ENCODE results near the gene AUTS2. TPM values are rescaled to one million over a fixed set of nuclear protein-coding genes. Genes with fewer than 3 reads are reported as not detected.

The AUTS2 gene
- polyA plus RNA-seq, 5 donors: 85.0 to 114 (median 97.6) TPM

GRCh38 chr7:70410134-70410750, 812.0 kb downstream of the AUTS2 start:
- DNase-seq: no peak

GRCh38 chr7:70414368-70414767, 816.1 kb downstream of the AUTS2 start:
- DNase-seq: no peak

- no peak for DNase-seq
Measured at GRCh38 chr7:70415179-70415972, 817.1 kb downstream of the AUTS2 start.

DNA sequence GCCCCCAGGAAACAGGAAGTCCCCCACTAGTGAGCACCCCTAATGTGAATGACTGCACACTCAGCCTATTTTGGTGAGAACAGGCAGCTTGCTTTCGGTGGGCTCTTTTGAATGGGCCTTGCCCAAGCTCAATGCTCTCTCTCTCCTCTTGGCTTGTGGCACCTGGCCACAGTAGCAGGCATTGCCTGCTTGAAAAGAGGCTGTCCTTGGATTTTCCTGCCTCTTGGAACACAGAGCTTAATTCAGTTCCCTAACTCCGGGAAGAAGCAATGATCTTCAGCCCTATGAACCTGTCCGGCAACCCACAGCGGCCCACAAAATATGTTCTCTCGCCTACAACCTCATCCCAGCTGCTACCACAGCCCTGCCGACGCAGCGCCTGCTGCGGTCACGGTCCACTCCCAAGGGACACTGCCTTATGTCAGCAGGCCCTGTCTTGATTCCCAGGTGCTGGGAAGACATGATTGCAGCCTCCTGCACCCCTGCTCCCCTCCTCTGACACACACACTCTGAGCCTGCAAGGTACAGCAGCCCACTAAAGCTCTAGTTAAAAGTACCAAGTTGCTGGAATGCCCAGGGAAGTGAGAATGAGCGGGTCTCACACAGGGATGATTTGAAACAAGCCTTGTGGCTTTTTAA, 818.2 kb downstream of the AUTS2 start:
- DNase-seq: no peak

- DNase-seq: peak; percentile 34 to 60
Measured at GRCh38 chr7:70416986-70417655, 818.8 kb downstream of the AUTS2 start.

DNA sequence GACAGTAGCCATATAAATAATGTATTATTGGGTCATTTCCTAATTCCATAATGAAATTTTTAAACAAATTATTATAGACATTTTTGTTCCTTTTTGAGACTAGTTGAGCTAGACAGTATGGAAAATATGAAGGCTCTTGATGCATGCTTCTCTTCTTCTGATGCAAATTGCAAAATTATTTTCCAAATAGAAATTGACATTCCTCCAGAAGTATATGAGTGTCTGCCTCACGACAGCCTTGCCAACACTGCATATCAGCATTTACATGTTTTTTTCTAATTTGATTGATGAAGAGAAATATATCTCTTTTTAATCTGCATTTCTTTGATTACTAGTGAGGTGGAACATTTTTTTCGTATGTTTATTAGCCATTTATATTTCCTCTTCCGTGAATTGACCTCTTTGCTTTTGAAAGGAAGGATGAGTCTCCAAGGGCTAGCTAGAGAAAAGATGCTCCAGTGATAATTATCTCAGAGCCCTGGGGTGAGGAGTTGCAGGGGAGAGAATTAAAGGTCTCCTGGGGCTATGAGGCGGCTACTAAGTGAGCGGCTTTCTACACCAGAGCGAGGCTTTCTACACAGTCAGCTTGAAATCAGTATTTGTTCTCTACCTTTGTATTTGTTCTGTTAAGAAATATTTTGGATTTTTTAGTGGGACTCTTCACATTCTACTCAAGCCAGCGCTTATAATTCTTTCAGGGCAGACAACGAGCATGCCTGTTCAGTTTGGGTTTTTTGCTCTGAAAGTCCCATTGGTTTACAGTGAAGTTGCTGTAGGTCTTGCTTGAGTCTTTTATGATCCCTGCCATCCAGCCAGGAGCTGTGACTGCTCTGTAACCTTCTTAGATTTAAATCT, 821.5 kb downstream of the AUTS2 start:
- DNase-seq: no peak

- DNase-seq: no peak
Measured at GRCh38 chr7:70420381-70420662, 822.0 kb downstream of the AUTS2 start.

DNA sequence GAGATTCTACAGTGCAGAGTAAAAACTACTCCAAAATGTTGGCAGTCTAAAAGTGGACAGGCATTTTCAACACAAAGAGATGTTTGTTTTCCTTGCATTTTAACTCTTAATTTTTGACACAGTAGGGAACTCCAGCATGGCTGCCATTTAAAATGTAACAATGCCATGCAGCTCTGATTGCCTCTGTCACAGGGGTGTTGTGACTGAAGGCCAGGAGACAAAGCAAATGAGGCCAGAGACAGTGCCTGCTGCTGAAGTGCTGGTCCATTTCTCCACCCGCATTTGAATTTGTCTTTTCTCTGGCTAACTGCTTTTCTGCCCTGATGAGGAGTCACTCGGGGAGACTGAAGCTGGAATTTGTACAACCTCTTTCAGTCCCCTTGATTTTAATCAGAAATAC, 823.0 kb downstream of the AUTS2 start:
- no peak for DNase-seq

GRCh38 chr7:70426249-70426880, 828.1 kb downstream of the AUTS2 start:
- no peak for DNase-seq

DNA sequence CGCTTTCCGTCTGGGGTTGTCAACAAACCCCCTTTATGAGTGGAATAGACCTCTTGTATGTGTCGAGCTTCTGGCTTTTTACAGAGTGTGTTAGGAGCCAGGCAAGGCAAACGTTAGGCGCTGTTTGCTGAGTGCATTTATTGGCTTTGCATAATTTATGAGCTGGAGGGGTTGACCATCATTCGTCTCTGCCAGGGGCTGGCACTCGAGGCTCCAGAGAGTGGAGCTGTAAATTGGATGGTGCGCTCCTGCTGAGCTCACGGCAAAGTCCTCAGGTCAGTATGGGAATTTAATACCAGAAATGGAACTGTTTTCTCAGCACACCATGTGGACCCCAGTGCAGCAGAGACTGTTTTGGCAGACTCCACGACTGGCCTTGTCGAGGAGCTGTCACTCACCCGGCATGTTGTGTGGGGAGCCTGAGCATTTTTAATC, 834.3 kb downstream of the AUTS2 start:
- DNase-seq: no peak

DNA sequence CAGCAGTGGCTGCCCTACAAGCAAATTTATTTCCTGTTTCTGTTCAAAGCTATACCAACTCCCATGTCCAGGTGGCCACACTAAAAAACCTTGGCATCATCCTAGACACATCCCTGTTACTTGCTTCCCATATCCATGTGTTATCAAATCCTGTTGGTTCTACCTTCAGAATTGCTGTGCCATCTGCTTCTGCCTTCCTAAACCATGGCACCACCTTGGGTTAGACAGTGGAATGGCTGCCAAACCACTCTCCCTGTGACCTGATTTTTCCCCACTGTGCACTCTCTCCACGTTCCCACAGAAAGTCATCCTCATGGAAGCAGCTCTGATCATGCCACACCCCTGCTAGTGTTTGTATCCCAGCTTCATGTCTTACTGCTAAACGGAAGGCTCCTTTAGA, 836.1 kb downstream of the AUTS2 start:
- no peak for DNase-seq

DNA sequence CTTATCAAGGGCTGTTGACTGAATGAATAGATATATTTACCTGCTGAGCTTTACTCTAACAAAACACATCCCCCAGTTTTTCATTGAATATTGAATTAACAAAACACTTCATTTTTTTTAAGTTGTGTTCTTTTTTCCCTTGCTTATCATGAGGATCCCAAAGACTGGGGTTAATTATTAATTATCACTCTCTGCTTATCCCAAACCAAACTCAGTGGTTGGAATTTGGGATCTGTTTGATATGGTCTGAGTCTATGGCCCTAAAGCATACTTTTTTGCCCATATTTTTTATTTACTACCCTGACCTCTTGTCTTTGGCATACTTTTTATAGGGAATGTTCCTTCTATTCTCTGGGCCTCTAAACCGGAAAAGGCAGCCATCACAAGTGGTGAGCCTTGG, 836.5 kb downstream of the AUTS2 start:
- no peak for DNase-seq

DNA sequence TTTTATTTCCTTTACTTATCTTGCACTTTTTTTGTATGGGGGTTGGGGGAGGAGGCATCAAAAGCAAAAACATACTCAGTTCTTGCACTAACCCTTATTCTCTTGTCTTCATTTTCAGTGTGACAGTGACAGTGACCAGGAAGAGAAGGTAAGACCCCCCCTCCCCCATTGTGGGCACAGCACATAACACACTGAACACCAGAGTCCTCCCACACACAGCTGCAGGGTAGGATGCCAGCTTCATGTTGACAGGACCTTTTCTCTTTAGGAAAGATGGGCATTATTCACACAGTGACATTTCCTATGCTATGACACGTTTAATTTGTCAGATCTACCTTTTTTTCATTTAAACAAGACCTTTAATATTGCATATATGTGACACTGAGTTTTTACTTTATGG, 837.4 kb downstream of the AUTS2 start:
- DNase-seq: no peak

- DNase-seq: no peak
Measured at GRCh38 chr7:70436790-70437350, 838.6 kb downstream of the AUTS2 start.

GRCh38 chr7:70439651-70440050, 841.4 kb downstream of the AUTS2 start:
- peak; percentile 25 to 31 for DNase-seq

GRCh38 chr7:70446448-70447143, 848.3 kb downstream of the AUTS2 start:
- DNase-seq: no peak

DNA sequence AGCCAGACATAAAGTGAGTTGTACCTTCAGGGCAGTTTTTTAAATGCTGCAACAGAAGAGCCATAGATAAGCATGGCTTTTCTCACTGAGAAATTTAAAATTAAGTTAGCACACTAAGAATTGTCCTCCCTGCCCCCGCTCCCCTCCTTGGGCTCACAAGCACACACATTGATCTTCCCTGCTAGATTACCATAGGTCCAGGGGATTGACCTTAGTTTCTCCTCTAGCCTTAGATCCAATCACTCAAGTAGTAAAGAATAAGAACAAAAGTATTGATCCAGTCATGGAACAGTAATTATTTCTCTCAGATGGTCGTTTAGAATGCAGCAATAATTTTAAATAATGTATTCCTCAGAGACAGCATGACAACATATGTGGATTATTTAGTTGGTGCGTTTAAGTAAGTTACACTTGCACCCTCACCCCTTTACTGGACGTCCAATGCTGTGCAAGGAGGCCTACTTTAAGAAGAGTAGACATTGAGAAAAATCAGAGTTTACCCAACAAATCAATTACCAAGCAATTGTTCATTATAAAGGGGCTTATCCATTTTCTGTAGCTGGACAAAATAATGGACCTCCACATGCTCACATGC, 850.1 kb downstream of the AUTS2 start:
- no peak for DNase-seq

GRCh38 chr7:70450731-70451130, 852.5 kb downstream of the AUTS2 start:
- no peak for DNase-seq

DNA sequence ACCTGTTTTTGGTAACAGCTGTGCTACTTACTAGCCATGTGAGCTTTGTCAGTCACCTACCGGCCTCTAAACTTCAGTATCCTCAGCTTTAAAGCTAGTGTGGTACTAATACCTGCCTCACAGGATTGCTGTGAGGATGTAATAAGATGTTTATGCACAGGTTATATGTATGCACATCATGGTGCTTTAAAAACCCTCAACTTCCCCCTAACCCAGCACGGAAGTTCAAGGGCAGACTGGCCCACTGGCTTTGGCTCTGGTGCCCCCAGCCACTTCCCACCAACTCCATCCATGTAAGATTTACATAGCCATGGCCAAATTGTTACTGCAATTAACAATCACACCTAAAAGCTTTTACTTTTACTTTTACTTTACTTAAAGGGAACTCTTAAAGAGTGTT, 857.6 kb downstream of the AUTS2 start:
- no peak for DNase-seq

- DNase-seq: no peak
Measured at GRCh38 chr7:70456719-70457118, 858.4 kb downstream of the AUTS2 start.
